ENCODE data around the gene SUMF2. TPM values are rescaled to one million over a fixed set of nuclear protein-coding genes. Genes with fewer than 3 reads are reported as not detected.
A peak's percentile ranks its signal among the peaks of the same experiment; 100 is the strongest.
"Not testable (repeated sequence)": the region's sequence is repeated elsewhere in the genome, so short reads cannot be mapped to it uniquely, and the experiment has no call there.

Gene SUMF2
- total RNA-seq, 1 experiment from 2014 or later: 173 TPM

DNA sequence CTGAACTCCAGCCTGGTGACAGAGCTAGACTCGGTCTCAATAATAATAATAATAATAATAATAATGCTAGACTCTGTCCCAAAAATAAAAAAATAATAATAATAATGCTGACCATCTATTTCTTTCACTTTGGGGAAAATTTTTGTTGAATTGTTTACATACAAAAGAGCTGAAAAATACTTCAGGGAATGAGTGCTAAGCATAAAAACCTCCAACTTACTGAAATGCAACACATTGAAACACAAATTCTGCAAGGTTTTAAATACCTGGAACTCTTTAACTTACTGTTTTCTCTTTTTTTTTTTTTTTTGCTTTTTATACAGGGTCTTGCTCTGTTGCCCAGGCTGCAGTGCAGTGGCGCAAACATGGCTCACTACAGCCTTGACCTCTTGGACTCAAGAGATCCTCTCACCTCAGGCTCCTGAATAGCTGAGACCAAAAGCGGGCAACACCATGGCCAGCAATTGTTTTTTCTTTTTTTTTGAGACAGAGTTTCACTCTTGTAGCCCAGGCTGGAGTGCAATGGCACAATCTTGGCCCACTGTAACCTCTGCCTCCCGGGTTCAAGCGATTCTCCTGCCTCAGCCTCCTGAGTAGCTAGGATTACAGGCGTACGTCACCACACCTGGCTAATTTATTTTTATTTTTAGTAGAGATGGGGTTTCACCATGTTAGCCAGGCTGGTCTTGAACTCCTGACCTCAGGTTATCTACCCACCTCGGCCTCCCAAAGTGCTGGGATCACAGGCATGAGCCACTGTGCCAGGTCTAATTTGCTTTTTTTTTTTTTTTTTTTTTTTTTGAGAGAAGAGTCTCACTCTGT is 34.3 kb downstream of the SUMF2 start:
- H3K9me2 ChIP-seq (ENCODE audit: insufficient read depth); H3K27ac ChIP-seq (ENCODE audit: low read depth, low read length); RAD21 ChIA-PET (ENCODE audit: low non-redundant PET in 1 of 2, low total read pairs in 2 of 2, uncharacterized antibody in 2 of 2, unreplicated experiment in 2 of 2); H3K4me3 ChIP-seq (replicated peaks in 1 of 2; ENCODE audit: low read depth in 1 of 2, low read length in 2 of 2); intact Hi-C loops (cut with micrococcal nuclease); H3K9ac ChIP-seq (ENCODE audit: low read length); CTCF ChIA-PET; ATAC-seq; H2AFZ ChIP-seq (ENCODE audit: low read depth, low read length, poor library complexity, severe bottlenecking); POLR2A ChIA-PET; H3K9me3 ChIP-seq (ENCODE audit: control insufficient read depth in 1 of 2, insufficient read depth in 1 of 2, low read depth in 1 of 2, low read length in 2 of 2); BruUV-seq (replicated peaks); H3K27me3 ChIP-seq (ENCODE audit: insufficient read depth, low read length); H3K4me1 ChIP-seq (ENCODE audit: control insufficient read depth in 1 of 2, insufficient read depth in 2 of 2, low read length in 2 of 2); H4K20me1 ChIP-seq (ENCODE audit: insufficient read depth); DNase-seq (ENCODE audit: low read depth, low spot score); H3K4me2 ChIP-seq (ENCODE audit: low read length): not testable (repeated sequence)
- H3K79me2 ChIP-seq (ENCODE audit: insufficient read depth, low read length): peaks cover 14% of the 10 kb centered on the region
- H3K36me3 ChIP-seq (ENCODE audit: control insufficient read depth in 1 of 2, insufficient read depth in 2 of 2, low read length in 2 of 2): peaks cover 29 to 37% of the 10 kb centered on the region in 2 experiments
- TF ChIP-seq POLR2AphosphoS5 (IDR thresholded peaks at IDR 0.05; ENCODE audit: low read depth, low read length): 0 out of 2 replicates have a peak, but pooled peaks have one; percentile 14

DNA sequence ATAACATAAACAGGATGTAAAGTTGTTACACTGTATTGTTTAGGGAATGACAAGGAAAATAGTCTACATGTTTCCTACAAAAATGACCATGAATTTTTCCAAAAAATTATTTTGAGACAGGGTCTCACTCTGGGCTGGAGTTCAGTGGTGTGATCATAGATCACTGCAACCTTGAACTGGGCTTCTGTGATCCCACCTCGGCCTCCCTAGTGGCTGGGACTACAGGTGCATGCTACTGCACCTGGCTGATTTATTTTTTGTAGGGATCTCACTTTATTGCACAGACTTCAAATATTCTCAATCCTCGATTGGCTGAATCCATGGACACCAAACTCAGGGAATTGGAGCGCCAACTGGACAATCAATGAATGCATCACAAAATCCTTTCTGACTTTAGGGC is 35.6 kb downstream of the SUMF2 start:
- Histone ChIP-seq H3K4me2 (ENCODE audit: low read length) (no peak overlapping the region), H3K27ac (ENCODE audit: low read depth, low read length) (no peak overlapping the region), H3K79me2 (ENCODE audit: insufficient read depth, low read length) (peaks cover 27% of the 10 kb centered on the region), H3K4me3 (replicated peaks in 1 of 2; ENCODE audit: low read depth in 1 of 2, low read length in 2 of 2) (no peak overlapping the region), H2AFZ (ENCODE audit: low read depth, low read length, poor library complexity, severe bottlenecking) (no peak overlapping the region), H3K27me3 (ENCODE audit: insufficient read depth, low read length) (no peaks in the 10 kb centered on the region), H3K9ac (ENCODE audit: low read length) (no peak overlapping the region), H3K4me1 (ENCODE audit: control insufficient read depth in 1 of 2, insufficient read depth in 2 of 2, low read length in 2 of 2) (no peaks in the 10 kb centered on the region), H3K9me3 (ENCODE audit: control insufficient read depth in 1 of 2, insufficient read depth in 1 of 2, low read depth in 1 of 2, low read length in 2 of 2) (no peaks in the 10 kb centered on the region), H4K20me1 (ENCODE audit: insufficient read depth) (no peaks in the 10 kb centered on the region), H3K36me3 (ENCODE audit: control insufficient read depth in 1 of 2, insufficient read depth in 2 of 2, low read length in 2 of 2) (peaks cover 37 to 46% of the 10 kb centered on the region in 2 experiments), H3K9me2 (ENCODE audit: insufficient read depth) (no peaks in the 10 kb centered on the region)
- ChIA-PET RAD21 (ENCODE audit: low non-redundant PET in 1 of 2, low total read pairs in 2 of 2, uncharacterized antibody in 2 of 2, unreplicated experiment in 2 of 2) (no interaction called here), CTCF (no interaction called here), POLR2A (no interaction called here)
- ATAC-seq (peak; percentile 49; the same call in 1 of the 2 replicates), DNase-seq (ENCODE audit: low read depth, low spot score) (no peak)
- intact Hi-C loops (cut with micrococcal nuclease): no loop called here
- no peak for TF ChIP-seq CBX3 (IDR thresholded peaks at IDR 0.05; ENCODE audit: low read depth)
- TF ChIP-seq, protein P1, sequence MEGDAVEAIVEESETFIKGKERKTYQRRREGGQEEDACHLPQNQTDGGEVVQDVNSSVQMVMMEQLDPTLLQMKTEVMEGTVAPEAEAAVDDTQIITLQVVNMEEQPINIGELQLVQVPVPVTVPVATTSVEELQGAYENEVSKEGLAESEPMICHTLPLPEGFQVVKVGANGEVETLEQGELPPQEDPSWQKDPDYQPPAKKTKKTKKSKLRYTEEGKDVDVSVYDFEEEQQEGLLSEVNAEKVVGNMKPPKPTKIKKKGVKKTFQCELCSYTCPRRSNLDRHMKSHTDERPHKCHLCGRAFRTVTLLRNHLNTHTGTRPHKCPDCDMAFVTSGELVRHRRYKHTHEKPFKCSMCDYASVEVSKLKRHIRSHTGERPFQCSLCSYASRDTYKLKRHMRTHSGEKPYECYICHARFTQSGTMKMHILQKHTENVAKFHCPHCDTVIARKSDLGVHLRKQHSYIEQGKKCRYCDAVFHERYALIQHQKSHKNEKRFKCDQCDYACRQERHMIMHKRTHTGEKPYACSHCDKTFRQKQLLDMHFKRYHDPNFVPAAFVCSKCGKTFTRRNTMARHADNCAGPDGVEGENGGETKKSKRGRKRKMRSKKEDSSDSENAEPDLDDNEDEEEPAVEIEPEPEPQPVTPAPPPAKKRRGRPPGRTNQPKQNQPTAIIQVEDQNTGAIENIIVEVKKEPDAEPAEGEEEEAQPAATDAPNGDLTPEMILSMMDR (IDR thresholded peaks at IDR 0.05 in 2 of 3, conservative IDR thresholded peaks at IDR 0.05 in 1 of 3; ENCODE audit: borderline replicate concordance in 1 of 3, insufficient read depth in 1 of 3, low read depth in 2 of 3, low read length in 2 of 3): peak in 2 of 3 experiments; percentile 6 to 21; a peak in 1 of 6 replicates
- no TSS peak for BruUV-seq (replicated peaks)

DNA sequence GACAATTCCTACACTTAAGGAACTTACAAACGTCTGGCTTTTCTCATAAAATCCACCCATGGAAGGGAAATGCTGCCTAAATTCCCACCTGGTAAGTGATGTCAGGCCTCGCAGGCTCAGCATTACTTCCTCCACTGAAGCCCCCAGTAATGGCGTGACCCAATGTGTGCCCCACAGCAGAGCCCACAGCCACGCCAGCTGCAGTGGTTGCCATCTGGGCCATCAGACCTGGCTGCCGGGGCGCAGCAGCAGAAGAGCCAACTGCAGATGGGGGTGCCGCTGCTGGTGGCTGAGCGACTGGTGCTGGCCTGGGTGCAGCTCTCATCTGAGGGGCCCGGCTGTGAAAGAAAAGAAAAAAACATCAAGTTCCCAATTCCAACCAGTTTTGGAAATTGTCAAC is 40.1 kb downstream of the SUMF2 start:
- Histone ChIP-seq H3K36me3 (ENCODE audit: control insufficient read depth in 1 of 2, insufficient read depth in 2 of 2, low read length in 2 of 2) (peaks cover 37 to 47% of the 10 kb centered on the region in 2 experiments), H3K79me2 (ENCODE audit: insufficient read depth, low read length) (peaks cover 43% of the 10 kb centered on the region), H3K4me1 (ENCODE audit: control insufficient read depth in 1 of 2, insufficient read depth in 2 of 2, low read length in 2 of 2) (peaks cover 2 to 13% of the 10 kb centered on the region in 2 experiments; a peak in 2 of 4 replicates)
- POLR2A ChIA-PET: interaction anchor here (1.5 kb wide), 1 partner anchor 53 kb away, joined by 4 read pairs; the partner anchor contains the start of gene PSPH
- ATAC-seq; H3K9me3 ChIP-seq (ENCODE audit: control insufficient read depth in 1 of 2, insufficient read depth in 1 of 2, low read depth in 1 of 2, low read length in 2 of 2); DNase-seq (ENCODE audit: low read depth, low spot score); H3K4me2 ChIP-seq (ENCODE audit: low read length); RAD21 ChIA-PET (ENCODE audit: low non-redundant PET in 1 of 2, low total read pairs in 2 of 2, uncharacterized antibody in 2 of 2, unreplicated experiment in 2 of 2); H3K27ac ChIP-seq (ENCODE audit: low read depth, low read length); BruUV-seq (replicated peaks); H3K4me3 ChIP-seq (replicated peaks in 1 of 2; ENCODE audit: low read depth in 1 of 2, low read length in 2 of 2); H3K27me3 ChIP-seq (ENCODE audit: insufficient read depth, low read length); H3K9me2 ChIP-seq (ENCODE audit: insufficient read depth); H2AFZ ChIP-seq (ENCODE audit: low read depth, low read length, poor library complexity, severe bottlenecking); CTCF ChIA-PET; H4K20me1 ChIP-seq (ENCODE audit: insufficient read depth); H3K9ac ChIP-seq (ENCODE audit: low read length); intact Hi-C loops (cut with micrococcal nuclease): not testable (repeated sequence)
